PC-9 (cell line): ENCODE data around the gene HES1. TPM values are rescaled to one million over a fixed set of nuclear protein-coding genes. Genes with fewer than 3 reads are reported as not detected.

Experiments used
- BruUV-seq: library from RNA; stranded (reverse); fragments of 400-500 nt; replicated peaks from 2 replicates; lab custom pipeline; 2021; lab: Mats Ljungman, UMichigan
- CTCF ChIA-PET: fragments of 300-600 bp; sonication (Branson Sonifier 250); formaldehyde crosslinking; loops from one replicate; lab custom pipeline; 2022; ENCODE audit warnings: antibody characterized with exemption; lab: Charles Lee
- POLR2A ChIA-PET: fragments of 300-600 bp; sonication (Branson Sonifier 250); formaldehyde crosslinking; loops from one replicate; lab custom pipeline; 2022; ENCODE audit warnings: antibody characterized with exemption; ENCODE audit not compliant: unreplicated experiment; lab: Charles Lee
- DNase-seq, 2 experiments: peaks; one replicate each; pipeline versions ENCODE4 v3.0.0 to v3.0.0-alpha.2; 2015 to 2022; ENCODE audit warnings: mixed read lengths in 1 of 2
- H2AFZ ChIP-seq: fragments of 200-600 bp; sonication (generic); 2 replicates; pipeline ENCODE4 v1.8.1; 2017; ENCODE audit warnings: antibody characterized with exemption
- H3F3A ChIP-seq: fragments of 200-600 bp; sonication (generic); 2 replicates; pipeline ENCODE4 v1.8.1; 2017; ENCODE audit warnings: antibody characterized with exemption, mild to moderate bottlenecking, low read depth; ENCODE audit not compliant: insufficient read depth
- H3K27ac ChIP-seq: fragments of 200-600 bp; sonication (generic); 2 replicates; pipeline ENCODE4 v1.6.1; 2016; ENCODE audit warnings: mixed run types
- H3K27me3 ChIP-seq: fragments of 200-600 bp; sonication (generic); 2 replicates; pipeline ENCODE4 v1.6.1; 2016; ENCODE audit warnings: low read depth, mixed run types; ENCODE audit not compliant: insufficient read depth
- H3K36me3 ChIP-seq: fragments of 200-600 bp; sonication (generic); 2 replicates; pipeline ENCODE4 v1.6.1; 2016; ENCODE audit warnings: low read depth, mixed run types
- H3K4me1 ChIP-seq: fragments of 200-600 bp; sonication (generic); replicated peaks from 2 replicates; pipeline ENCODE4 v1.6.1; 2016; ENCODE audit warnings: mixed run types; ENCODE audit not compliant: insufficient read depth
- H3K4me2 ChIP-seq: fragments of 200-600 bp; sonication (generic); 2 replicates; pipeline ENCODE4 v1.6.1; 2017; ENCODE audit warnings: mixed run types
- H3K4me3 ChIP-seq: fragments of 200-600 bp; sonication (generic); 2 replicates; pipeline ENCODE4 v1.6.1; 2016; ENCODE audit warnings: mixed run types
- H3K79me2 ChIP-seq: fragments of 200-600 bp; sonication (generic); 2 replicates; pipeline ENCODE4 v1.6.1; 2017; ENCODE audit warnings: low read depth, mixed run types
- H3K9me2 ChIP-seq: fragments of 200-600 bp; sonication (generic); 2 replicates; pipeline ENCODE4 v1.8.1; 2017; ENCODE audit warnings: mild to moderate bottlenecking; ENCODE audit not compliant: insufficient read depth
- H3K9me3 ChIP-seq: fragments of 200-600 bp; sonication (generic); 2 replicates; pipeline ENCODE4 v1.8.1; 2016; ENCODE audit warnings: low read depth; ENCODE audit not compliant: insufficient read depth
- H4K20me1 ChIP-seq: fragments of 200-600 bp; sonication (generic); 2 replicates; pipeline ENCODE4 v1.8.1; 2017; ENCODE audit not compliant: insufficient read depth
- CTCF ChIP-seq: fragments of 200-600 bp; sonication (generic); conservative IDR thresholded peaks from 2 replicates; pipeline ENCODE4 v1.6.1; 2017; ENCODE audit warnings: mixed run types, antibody characterized with exemption, mild to moderate bottlenecking, moderate library complexity
- EZH2 ChIP-seq: fragments of 200-600 bp; sonication (generic); IDR thresholded peaks from 2 replicates; pipeline ENCODE4 v1.8.0; 2017; ENCODE audit warnings: antibody characterized with exemption, low read depth
- intact Hi-C: fragments of 100-400 bp; cut with micrococcal nuclease; formaldehyde crosslinking; loops from one replicate; pipeline ENCODE4 v1.10.0; 2022; ENCODE audit not compliant: unreplicated experiment
- total RNA-seq: library from RNA; stranded (reverse); gene quantifications from 2 replicates; pipeline ENCODE4 v1.2.3, GENCODE V29; 2021

The HES1 gene
- total RNA-seq, 1 experiment from 2014 or later, result 66.5 TPM

- peaks cover 16% of the 10 kb centered on the region; the same call in 1 of the 2 replicates for H3F3A ChIP-seq
- H2AFZ ChIP-seq, result no peak overlapping the region
- DNase-seq, result no peak
- H4K20me1 ChIP-seq, result no peaks in the 10 kb centered on the region
- no peak overlapping the region for H3K27ac ChIP-seq
- H3K4me2 ChIP-seq, result no peak overlapping the region
- H3K9me2 ChIP-seq, result no peaks in the 10 kb centered on the region
- no peaks in the 10 kb centered on the region for H3K79me2 ChIP-seq
- intact Hi-C loops, result no loop called here
- ChIA-PET CTCF (no interaction called here), POLR2A (interaction anchor here (0.7 kb wide), 1 partner anchor 25 kb away, joined by 3 read pairs; no protein-coding TSS in a partner anchor)
- no TSS peak for BruUV-seq
- no peaks in the 10 kb centered on the region for H3K36me3 ChIP-seq
- no peak for TF ChIP-seq CTCF
- TF ChIP-seq EZH2, result no peak
- no peak overlapping the region for H3K4me3 ChIP-seq
- H3K27me3 ChIP-seq, result no peaks in the 10 kb centered on the region
- no peaks in the 10 kb centered on the region for H3K9me3 ChIP-seq
- peaks cover 10% of the 10 kb centered on the region for H3K4me1 ChIP-seq
Observed at GRCh38 chr3:194187233-194187944, 51.4 kb downstream of the HES1 start.

Other genes starting within 250 kb of the HES1 start
- not detected in 2 replicates for gene CPN2, start 215.2 kb downstream of the HES1 start, total RNA-seq
- 0.08 TPM in 1 of 2 replicates, not detected in the other for gene LRRC15, start 233.6 kb downstream of the HES1 start, total RNA-seq